HG02610 (cell line): ENCODE measurements around the gene CABP4.

Source experiments
- ATAC-seq: cut with Tn5 transposase; IDR thresholded peaks from one replicate; pipeline ENCODE4 v1.9.1; 2021; ENCODE audit warnings: mild to moderate bottlenecking, moderate library complexity; ENCODE audit not compliant: unreplicated experiment

CABP4 gene

GRCh38 chr11:67507242-67507863 is 52.2 kb downstream of the CABP4 start:
- no peak for ATAC-seq

- peak; percentile 87 for ATAC-seq
Measured at GRCh38 chr11:67507864-67508485, 52.8 kb downstream of the CABP4 start, which contains the start of gene CDK2AP2. TSS of gene CDK2AP2 (minus strand) at chr11:67508162. CDS start at chr11:67508082, 80 bp downstream.

GRCh38 chr11:67508486-67509121 is 53.5 kb downstream of the CABP4 start:
- ATAC-seq = peak; percentile 43

- ATAC-seq = no peak
Measured at GRCh38 chr11:67510023-67510345, 54.8 kb downstream of the CABP4 start.
